NT2/D1 (cell line): ENCODE measurements around the gene MERTK.
"Not testable (repeated sequence)": the region's sequence is repeated elsewhere in the genome, so short reads cannot be mapped to it uniquely, and the experiment has no call there.

Experiments used
- YY1 ChIP-seq: IDR thresholded peaks from 2 replicates; pipeline ENCODE4 v1.6.1; 2011; ENCODE audit not compliant: insufficient read length, insufficient read depth
- ZNF274 ChIP-seq: IDR thresholded peaks from 2 replicates; pipeline ENCODE4 v1.6.1; 2011; ENCODE audit warnings: mild to moderate bottlenecking, low read depth, low read length

GRCh38 chr2:112041460-112041859, 143.1 kb downstream of the MERTK start:
- TF ChIP-seq YY1, ZNF274: not testable (repeated sequence)
